ENCODE measurements around the gene PSPN.

PSPN gene
- total RNA-seq: 1.2 to 3.4 reads per million in 2 donors

GRCh38 chr19:6375411-6376010, at the start of gene PSPN:
PSPN (minus strand) TSS chr19:6375933; CDS start chr19:6375849, 84 bp downstream.
- DNase-seq: no peak

GRCh38 chr19:6424939-6425731, 49.4 kb upstream of the PSPN start:
- peak; percentile 95 to 100 (median 99) for DNase-seq

- DNase-seq: peak in 3 of 5 experiments; percentile 6 to 52 (median 26)
These were observed 48.6 kb upstream of the PSPN start, which contains the start of gene KHSRP for GRCh38 chr19:6424195-6424938. KHSRP (minus strand) TSS chr19:6424811; CDS start chr19:6424701, 110 bp downstream.

GRCh38 chr19:6423499-6424194, 47.9 kb upstream of the PSPN start:
- peak in 3 of 5 experiments; percentile 4 to 46 (median 26) for DNase-seq

GRCh38 chr19:6421075-6422014, 45.6 kb upstream of the PSPN start:
- no peak for DNase-seq

GRCh38 chr19:6418562-6418932, 42.8 kb upstream of the PSPN start:
- no peak for DNase-seq

- DNase-seq: no peak
These were observed 42.2 kb upstream of the PSPN start for GRCh38 chr19:6417713-6418561.

GRCh38 chr19:6416658-6417405, 41.1 kb upstream of the PSPN start:
- no peak for DNase-seq

- no peak for DNase-seq
These were observed 40.0 kb upstream of the PSPN start for GRCh38 chr19:6415591-6416190.

GRCh38 chr19:6414793-6415590, 39.3 kb upstream of the PSPN start:
- no peak for DNase-seq

GRCh38 chr19:6413721-6414643, 38.2 kb upstream of the PSPN start:
- DNase-seq: no peak

- no peak for DNase-seq
These were observed 37.6 kb upstream of the PSPN start for GRCh38 chr19:6413291-6413690.

- peak in 4 of 5 experiments; percentile 24 to 48 (median 27) for DNase-seq
These were observed 36.8 kb upstream of the PSPN start for GRCh38 chr19:6412447-6413091.

GRCh38 chr19:6412061-6412446, 36.3 kb upstream of the PSPN start:
- no peak for DNase-seq

- DNase-seq: no peak
These were observed 33.6 kb upstream of the PSPN start for GRCh38 chr19:6409346-6409745.

- DNase-seq: no peak
These were observed 30.7 kb upstream of the PSPN start for GRCh38 chr19:6406401-6406800.
